GM12878 (cell line): ENCODE measurements around the gene SYMPK. TPM values are rescaled to one million over a fixed set of nuclear protein-coding genes. Genes with fewer than 3 reads are reported as not detected.

Source experiments
- ATAC-seq: fragments of 200-7000 bp; cut with Tn5 transposase; 3 replicates; pipeline ENCODE4 v1.9.1; 2020; ENCODE audit warnings: mild to moderate bottlenecking, moderate library complexity
- BruUV-seq: library from RNA; stranded (reverse); fragments of 400-500 nt; replicated peaks from 2 replicates; lab custom pipeline; 2021; lab: Mats Ljungman, UMichigan
- CTCF ChIA-PET: fragments of 300-600 bp; sonication (Branson Sonifier 250); formaldehyde crosslinking; extraction: SDS; loops from one replicate; lab custom pipeline; 2021; ENCODE audit warnings: inconsistent platforms; lab: Yijun Ruan, JAX
- POLR2A ChIA-PET: fragments of 350-600 bp; formaldehyde crosslinking; extraction: SDS; loops from one replicate; lab custom pipeline; 2021; ENCODE audit warnings: inconsistent platforms; lab: Charles Lee
- RAD21 ChIA-PET: fragments of 300-600 bp; sonication (Branson Sonifier 250); formaldehyde crosslinking; loops from one replicate; lab custom pipeline; 2023; ENCODE audit warnings: antibody characterized with exemption; ENCODE audit not compliant: unreplicated experiment; lab: Charles Lee
- SMC1A ChIA-PET: fragments of 300-600 bp; sonication (Branson Sonifier 250); formaldehyde crosslinking; loops from one replicate; lab custom pipeline; 2023; ENCODE audit not compliant: unreplicated experiment, uncharacterized antibody; lab: Charles Lee
- DNase-seq: peaks from one replicate; pipeline ENCODE4 v3.0.0-alpha.2; 2011; ENCODE audit warnings: low read depth, low spot score
- FAIRE-seq: peaks from 3 replicates; lab custom pipeline; 2011; peaks lifted over from hg19 to GRCh38; lab: Jason Lieb, UNC
- H2AFZ ChIP-seq: 2 replicates; pipeline ENCODE4 v1.6.0; 2011; ENCODE audit warnings: low read depth, low read length, control low read depth; ENCODE audit not compliant: control insufficient read depth
- H3K27ac ChIP-seq: 2 replicates; pipeline ENCODE4 v1.5.1; 2011; ENCODE audit warnings: control low read depth; ENCODE audit not compliant: control insufficient read depth, insufficient read depth
- H3K27me3 ChIP-seq, 2 experiments: replicated peaks in 1 of 2; 2 replicates each; pipeline versions ENCODE4 v1.6.0 to v1.6.1; 2011; ENCODE audit warnings: low read length in 1 of 2; ENCODE audit not compliant: control insufficient read depth in 2 of 2, insufficient read depth in 2 of 2
- H3K36me3 ChIP-seq, 2 experiments: 2 replicates each; pipeline ENCODE4 v1.5.1; 2011; ENCODE audit warnings: low read length in 1 of 2; ENCODE audit not compliant: control insufficient read depth in 2 of 2, insufficient read depth in 2 of 2
- H3K4me1 ChIP-seq: 2 replicates; pipeline ENCODE4 v1.6.1; 2011; ENCODE audit warnings: mild to moderate bottlenecking, low read length, moderate library complexity, mixed read lengths; ENCODE audit not compliant: control insufficient read depth, insufficient read depth
- H3K4me2 ChIP-seq: 2 replicates; pipeline ENCODE4 v1.6.0; 2011; ENCODE audit warnings: control low read depth; ENCODE audit not compliant: control insufficient read depth, insufficient read depth
- H3K4me3 ChIP-seq: fragments of 200-600 bp; sonication (generic); 2 replicates; pipeline ENCODE4 v1.5.1; 2016
- H3K79me2 ChIP-seq: 2 replicates; pipeline ENCODE4 v1.6.0; 2011; ENCODE audit warnings: low read length; ENCODE audit not compliant: control insufficient read depth, insufficient read depth
- H3K9ac ChIP-seq: 2 replicates; pipeline ENCODE4 v1.8.0; 2011; ENCODE audit warnings: low read length, control low read depth, mixed read lengths; ENCODE audit not compliant: control insufficient read depth, insufficient read depth
- H3K9me3 ChIP-seq: replicated peaks from 3 replicates; pipeline ENCODE4 v1.5.1; 2011; ENCODE audit warnings: mild to moderate bottlenecking, low read length; ENCODE audit not compliant: control insufficient read depth, insufficient read depth
- H4K20me1 ChIP-seq: 2 replicates; pipeline ENCODE4 v1.6.0; 2011; ENCODE audit not compliant: control insufficient read depth, insufficient read depth
- EED ChIP-seq: sonication (generic); IDR thresholded peaks from 2 replicates; pipeline ENCODE4 v1.6.1; 2016; ENCODE audit warnings: antibody characterized with exemption, low read depth
- JUNB ChIP-seq: IDR thresholded peaks from 2 replicates; pipeline ENCODE4 v1.6.1; 2016; ENCODE audit warnings: antibody characterized with exemption, mild to moderate bottlenecking
- NFYA ChIP-seq: IDR thresholded peaks from 2 replicates; pipeline ENCODE4 v1.6.1; 2011; ENCODE audit warnings: low read depth, mild to moderate bottlenecking, low read length, improper control_type of control experiment, borderline replicate concordance
- POLR2AphosphoS5 ChIP-seq: IDR thresholded peaks from 2 replicates; pipeline ENCODE4 v1.6.1; 2011; ENCODE audit warnings: mild to moderate bottlenecking, low read length, inconsistent platforms
- SUPT20H ChIP-seq: IDR thresholded peaks from 2 replicates; pipeline ENCODE4 v1.6.1; 2011; ENCODE audit warnings: low read depth, mild to moderate bottlenecking, low read length, moderate library complexity, borderline replicate concordance; ENCODE audit not compliant: control insufficient read depth
- ZSCAN29 ChIP-seq: fragments of 450-650 bp; IDR thresholded peaks from 2 replicates; pipeline ENCODE4 v1.6.1; 2017; ENCODE audit warnings: mild to moderate bottlenecking, moderate library complexity
- WGBS: methylation state at CpG from one replicate; pipeline ENCODE4 v1.1.6; 2016; ENCODE audit warnings: low lambda C conversion rate; ENCODE audit not compliant: insufficient replicate concordance, insufficient coverage; ENCODE audit errors: missing lambda C conversion rate; 5-methylcytosine and 5-hydroxymethylcytosine counted together
- in situ Hi-C: fragments of 300-500 bp; cut with MboI; formaldehyde crosslinking; loops from 9 replicates; pipeline ENCODE4 v1.14.3; 2018; ENCODE audit warnings: mixed read lengths
- intact Hi-C: fragments of 100-400 bp; cut with micrococcal nuclease; formaldehyde crosslinking; loops from one replicate; pipeline ENCODE4 v1.14.2; 2022; ENCODE audit not compliant: unreplicated experiment
- polyA plus RNA-seq, 11 experiments: library from polyadenylated mRNA; depleted of rRNA in 4 of 11; unstranded in 6 of 11; stranded (reverse) in 5 of 11; fragments of >200 nt; fragmentation: Nextera tagmentation in 4 of 11; fragmentation: Illumina TruSeq in 1 of 11; extraction: Ambion mirVana in 4 of 11; extraction: Trizol in 1 of 11; gene quantifications; 1 replicate in 1 of 11; 2 replicates in 10 of 11; pipeline versions ENCODE4 v1.2.1 to v1.2.3, GENCODE V29; 2011 to 2016; ENCODE audit warnings: inconsistent platforms in 2 of 11, missing spikeins in 2 of 11, low read depth in 1 of 11
- total RNA-seq, 4 experiments: library from RNA; depleted of rRNA in 3 of 4; stranded (reverse); fragments of >200 nt in 3 of 4; fragmentation: Illumina TruSeq in 1 of 4; extraction: Trizol in 1 of 4; gene quantifications; 2 replicates each; pipeline versions ENCODE4 v1.2.1 to v1.2.3, GENCODE V29; 2013 to 2021
- TF ChIP-seq, protein P1 (sequence below): fragments of 150-350 bp; IDR thresholded peaks from 2 replicates; pipeline ENCODE4 v1.6.1; 2016; ENCODE audit warnings: low read depth, low read length
- TF ChIP-seq, protein P2 (sequence below): IDR thresholded peaks from 2 replicates; pipeline ENCODE4 v1.6.1; 2012; ENCODE audit warnings: low read depth, low read length, improper control_type of control experiment
- TF ChIP-seq, protein P3 (sequence below): fragments of 450-650 bp; IDR thresholded peaks from 2 replicates; pipeline ENCODE4 v1.6.1; 2016; ENCODE audit warnings: mild to moderate bottlenecking, moderate library complexity, borderline replicate concordance

The SYMPK gene
- total and polyA plus RNA-seq, 10 of the 15 experiments (the other 5 are each of a cell fraction or from before 2014, with no cell fraction given), result 0.49 to 109 (median 42.5) TPM

DNA sequence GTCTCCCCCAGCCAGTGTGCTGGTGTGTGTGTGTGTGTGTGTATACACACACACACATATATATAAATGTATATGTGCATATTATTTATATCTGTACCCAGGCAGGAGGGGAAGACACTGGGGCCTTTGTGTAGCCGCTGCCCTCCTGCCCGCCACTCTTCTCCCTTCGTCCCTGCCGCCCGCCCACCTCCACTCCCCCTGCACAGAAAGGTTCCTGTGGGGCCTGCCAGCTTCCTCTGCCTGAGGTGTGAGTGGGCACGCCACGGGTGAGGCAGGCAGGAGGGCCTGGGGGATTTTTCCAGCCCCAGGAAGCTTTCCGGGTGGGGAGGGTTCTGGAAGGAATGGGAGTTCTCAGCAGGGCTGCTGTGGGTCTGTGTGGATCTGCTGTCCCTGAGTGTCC lies 16.1 kb upstream of the SYMPK start:
- BruUV-seq, result no TSS peak
- DNase-seq (no peak), ATAC-seq (no peak), FAIRE-seq (no peak)
- ChIA-PET SMC1A (interaction anchor here (6.0 kb wide), 1 partner anchor 12 kb away, joined by 98 read pairs; the partner anchor contains the start of genes FOXA3 and SYMPK), CTCF (interaction anchor here (0.7 to 9.1 kb wide), 2 partner anchors 16 to 1173 kb away, joined by 4 to 194 read pairs; partner anchors contain the start of genes FOXA3 and SYMPK), POLR2A (interaction anchor here (0.6 to 9.0 kb wide), 2 partner anchors 14 to 15 kb away, joined by 4 to 178 read pairs; partner anchors contain the start of genes FOXA3 and SYMPK), RAD21 (interaction anchor here (1.5 to 7.6 kb wide), 2 partner anchors 14 to 18 kb away, joined by 3 to 159 read pairs; partner anchors contain the start of genes FOXA3 and SYMPK)
- 75% methylated on average over 8 of the region's 8 CpGs for WGBS
- Histone ChIP-seq H3K4me3 (no peak overlapping the region), H3K79me2 (no peaks in the 10 kb centered on the region; the same call in 1 of the 2 replicates), H3K36me3 (peaks cover 0 to under 1% of the 10 kb centered on the region in 2 experiments; a peak in 1 of 4 replicates), H3K4me2 (no peak overlapping the region), H4K20me1 (no peaks in the 10 kb centered on the region), H3K9me3 (no peaks in the 10 kb centered on the region), H2AFZ (no peak overlapping the region), H3K9ac (no peak overlapping the region), H3K27ac (no peak overlapping the region), H3K4me1 (peaks cover 29% of the 10 kb centered on the region), H3K27me3 (no peaks in the 10 kb centered on the region)
- in situ Hi-C loops, result no loop called here
- TF ChIP-seq, protein P1, sequence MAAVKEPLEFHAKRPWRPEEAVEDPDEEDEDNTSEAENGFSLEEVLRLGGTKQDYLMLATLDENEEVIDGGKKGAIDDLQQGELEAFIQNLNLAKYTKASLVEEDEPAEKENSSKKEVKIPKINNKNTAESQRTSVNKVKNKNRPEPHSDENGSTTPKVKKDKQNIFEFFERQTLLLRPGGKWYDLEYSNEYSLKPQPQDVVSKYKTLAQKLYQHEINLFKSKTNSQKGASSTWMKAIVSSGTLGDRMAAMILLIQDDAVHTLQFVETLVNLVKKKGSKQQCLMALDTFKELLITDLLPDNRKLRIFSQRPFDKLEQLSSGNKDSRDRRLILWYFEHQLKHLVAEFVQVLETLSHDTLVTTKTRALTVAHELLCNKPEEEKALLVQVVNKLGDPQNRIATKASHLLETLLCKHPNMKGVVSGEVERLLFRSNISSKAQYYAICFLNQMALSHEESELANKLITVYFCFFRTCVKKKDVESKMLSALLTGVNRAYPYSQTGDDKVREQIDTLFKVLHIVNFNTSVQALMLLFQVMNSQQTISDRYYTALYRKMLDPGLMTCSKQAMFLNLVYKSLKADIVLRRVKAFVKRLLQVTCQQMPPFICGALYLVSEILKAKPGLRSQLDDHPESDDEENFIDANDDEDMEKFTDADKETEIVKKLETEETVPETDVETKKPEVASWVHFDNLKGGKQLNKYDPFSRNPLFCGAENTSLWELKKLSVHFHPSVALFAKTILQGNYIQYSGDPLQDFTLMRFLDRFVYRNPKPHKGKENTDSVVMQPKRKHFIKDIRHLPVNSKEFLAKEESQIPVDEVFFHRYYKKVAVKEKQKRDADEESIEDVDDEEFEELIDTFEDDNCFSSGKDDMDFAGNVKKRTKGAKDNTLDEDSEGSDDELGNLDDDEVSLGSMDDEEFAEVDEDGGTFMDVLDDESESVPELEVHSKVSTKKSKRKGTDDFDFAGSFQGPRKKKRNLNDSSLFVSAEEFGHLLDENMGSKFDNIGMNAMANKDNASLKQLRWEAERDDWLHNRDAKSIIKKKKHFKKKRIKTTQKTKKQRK, result no peak
- TF ChIP-seq, protein P2, sequence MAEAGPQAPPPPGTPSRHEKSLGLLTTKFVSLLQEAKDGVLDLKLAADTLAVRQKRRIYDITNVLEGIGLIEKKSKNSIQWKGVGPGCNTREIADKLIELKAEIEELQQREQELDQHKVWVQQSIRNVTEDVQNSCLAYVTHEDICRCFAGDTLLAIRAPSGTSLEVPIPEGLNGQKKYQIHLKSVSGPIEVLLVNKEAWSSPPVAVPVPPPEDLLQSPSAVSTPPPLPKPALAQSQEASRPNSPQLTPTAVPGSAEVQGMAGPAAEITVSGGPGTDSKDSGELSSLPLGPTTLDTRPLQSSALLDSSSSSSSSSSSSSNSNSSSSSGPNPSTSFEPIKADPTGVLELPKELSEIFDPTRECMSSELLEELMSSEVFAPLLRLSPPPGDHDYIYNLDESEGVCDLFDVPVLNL, result no peak
- TF ChIP-seq NFYA (no peak), POLR2AphosphoS5 (no peak), SUPT20H (no peak), ZSCAN29 (no peak), JUNB (no peak), EED (no peak)
- TF ChIP-seq, protein P3, sequence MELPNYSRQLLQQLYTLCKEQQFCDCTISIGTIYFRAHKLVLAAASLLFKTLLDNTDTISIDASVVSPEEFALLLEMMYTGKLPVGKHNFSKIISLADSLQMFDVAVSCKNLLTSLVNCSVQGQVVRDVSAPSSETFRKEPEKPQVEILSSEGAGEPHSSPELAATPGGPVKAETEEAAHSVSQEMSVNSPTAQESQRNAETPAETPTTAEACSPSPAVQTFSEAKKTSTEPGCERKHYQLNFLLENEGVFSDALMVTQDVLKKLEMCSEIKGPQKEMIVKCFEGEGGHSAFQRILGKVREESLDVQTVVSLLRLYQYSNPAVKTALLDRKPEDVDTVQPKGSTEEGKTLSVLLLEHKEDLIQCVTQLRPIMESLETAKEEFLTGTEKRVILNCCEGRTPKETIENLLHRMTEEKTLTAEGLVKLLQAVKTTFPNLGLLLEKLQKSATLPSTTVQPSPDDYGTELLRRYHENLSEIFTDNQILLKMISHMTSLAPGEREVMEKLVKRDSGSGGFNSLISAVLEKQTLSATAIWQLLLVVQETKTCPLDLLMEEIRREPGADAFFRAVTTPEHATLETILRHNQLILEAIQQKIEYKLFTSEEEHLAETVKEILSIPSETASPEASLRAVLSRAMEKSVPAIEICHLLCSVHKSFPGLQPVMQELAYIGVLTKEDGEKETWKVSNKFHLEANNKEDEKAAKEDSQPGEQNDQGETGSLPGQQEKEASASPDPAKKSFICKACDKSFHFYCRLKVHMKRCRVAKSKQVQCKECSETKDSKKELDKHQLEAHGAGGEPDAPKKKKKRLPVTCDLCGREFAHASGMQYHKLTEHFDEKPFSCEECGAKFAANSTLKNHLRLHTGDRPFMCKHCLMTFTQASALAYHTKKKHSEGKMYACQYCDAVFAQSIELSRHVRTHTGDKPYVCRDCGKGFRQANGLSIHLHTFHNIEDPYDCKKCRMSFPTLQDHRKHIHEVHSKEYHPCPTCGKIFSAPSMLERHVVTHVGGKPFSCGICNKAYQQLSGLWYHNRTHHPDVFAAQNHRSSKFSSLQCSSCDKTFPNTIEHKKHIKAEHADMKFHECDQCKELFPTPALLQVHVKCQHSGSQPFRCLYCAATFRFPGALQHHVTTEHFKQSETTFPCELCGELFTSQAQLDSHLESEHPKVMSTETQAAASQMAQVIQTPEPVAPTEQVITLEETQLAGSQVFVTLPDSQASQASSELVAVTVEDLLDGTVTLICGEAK, result no peak
- intact Hi-C loops, result no loop called here
